H9 (cell line): ENCODE measurements around the gene ARNT2. TPM values are rescaled to one million over a fixed set of nuclear protein-coding genes. Genes with fewer than 3 reads are reported as not detected.

Experiments used
- DNase-seq: peaks from one replicate; pipeline ENCODE4 v3.0.0-alpha.2; 2017
- H2AFZ ChIP-seq: one replicate; pipeline ENCODE4 v1.6.1; 2013; ENCODE audit warnings: mild to moderate bottlenecking, low read length, control low read depth, moderate library complexity
- H2AK5ac ChIP-seq: 2 replicates; pipeline ENCODE4 v1.6.1; 2013; ENCODE audit warnings: low read length, control low read depth, mixed read lengths; ENCODE audit not compliant: insufficient read length
- H2BK120ac ChIP-seq: one replicate; pipeline ENCODE4 v1.6.1; 2013; ENCODE audit warnings: low read depth, mild to moderate bottlenecking, low read length, control low read depth, inconsistent platforms; ENCODE audit not compliant: poor library complexity, severe bottlenecking
- H2BK12ac ChIP-seq: 2 replicates; pipeline ENCODE4 v1.6.1; 2013; ENCODE audit warnings: low read length, control low read depth, mixed read lengths, low read depth; ENCODE audit not compliant: insufficient read length
- H2BK15ac ChIP-seq: 2 replicates; pipeline ENCODE4 v1.6.1; 2013; ENCODE audit warnings: low read depth, low read length, control low read depth
- H2BK20ac ChIP-seq: one replicate; pipeline ENCODE4 v1.6.1; 2013; ENCODE audit warnings: low read depth, mild to moderate bottlenecking, low read length, control low read depth, inconsistent platforms; ENCODE audit not compliant: poor library complexity, severe bottlenecking
- H2BK5ac ChIP-seq: 2 replicates; pipeline ENCODE4 v1.6.1; 2013; ENCODE audit warnings: low read length, control low read depth, mixed read lengths; ENCODE audit not compliant: insufficient read length
- H3K14ac ChIP-seq: 2 replicates; pipeline ENCODE4 v1.6.1; 2013; ENCODE audit warnings: low read length, control low read depth; ENCODE audit not compliant: insufficient read depth
- H3K18ac ChIP-seq: 2 replicates; pipeline ENCODE4 v1.6.1; 2013; ENCODE audit warnings: low read depth, mild to moderate bottlenecking, mixed read lengths, low read length, control low read depth; ENCODE audit not compliant: insufficient read length
- H3K23ac ChIP-seq: 2 replicates; pipeline ENCODE4 v1.6.1; 2013; ENCODE audit warnings: low read length, control low read depth, mixed read lengths, low read depth; ENCODE audit not compliant: insufficient read length
- H3K23me2 ChIP-seq: 2 replicates; pipeline ENCODE4 v1.6.1; 2013; ENCODE audit warnings: low read depth, mild to moderate bottlenecking, mixed read lengths, low read length, control low read depth; ENCODE audit not compliant: insufficient read length, poor library complexity, severe bottlenecking
- H3K27ac ChIP-seq: 2 replicates; pipeline ENCODE4 v1.5.1; 2013; ENCODE audit warnings: low read length, control low read depth, mixed read lengths, low read depth; ENCODE audit not compliant: insufficient read length
- H3K27me3 ChIP-seq: 2 replicates; pipeline ENCODE4 v1.6.1; 2013; ENCODE audit warnings: low read length, control low read depth, inconsistent platforms; ENCODE audit not compliant: insufficient read depth
- H3K4ac ChIP-seq: 2 replicates; pipeline ENCODE4 v1.6.1; 2013; ENCODE audit warnings: low read depth, mild to moderate bottlenecking, control low read depth, inconsistent platforms, low read length, moderate library complexity
- H3K4me1 ChIP-seq: 2 replicates; pipeline ENCODE4 v1.6.1; 2013; ENCODE audit warnings: low read length, control low read depth, inconsistent platforms; ENCODE audit not compliant: insufficient read depth
- H3K4me2 ChIP-seq: 2 replicates; pipeline ENCODE4 v1.6.1; 2013; ENCODE audit warnings: low read length, control low read depth, mixed read lengths; ENCODE audit not compliant: insufficient read length, insufficient read depth
- H3K56ac ChIP-seq: 2 replicates; pipeline ENCODE4 v1.6.1; 2013; ENCODE audit warnings: low read depth, mild to moderate bottlenecking, mixed read lengths, low read length, control low read depth; ENCODE audit not compliant: insufficient read length
- H3K79me1 ChIP-seq: 2 replicates; pipeline ENCODE4 v1.6.1; 2013; ENCODE audit warnings: low read depth, mild to moderate bottlenecking, moderate library complexity, low read length, control low read depth, inconsistent platforms; ENCODE audit not compliant: insufficient read depth, poor library complexity, severe bottlenecking
- H3K79me2 ChIP-seq: 2 replicates; pipeline ENCODE4 v1.6.1; 2013; ENCODE audit warnings: low read length, control low read depth, inconsistent platforms; ENCODE audit not compliant: insufficient read depth
- H3K9ac ChIP-seq: 2 replicates; pipeline ENCODE4 v1.6.1; 2013; ENCODE audit warnings: low read length, control low read depth, mixed read lengths; ENCODE audit not compliant: insufficient read length; ENCODE audit errors: extremely low read depth
- H3K9me3 ChIP-seq: one replicate; pipeline ENCODE4 v1.6.1; 2013; ENCODE audit warnings: low read depth, low read length, inconsistent platforms; ENCODE audit not compliant: control insufficient read depth
- H3T11ph ChIP-seq: one replicate; pipeline ENCODE4 v1.6.1; 2013; ENCODE audit warnings: mild to moderate bottlenecking, low read length, control low read depth, inconsistent platforms
- H4K20me1 ChIP-seq: one replicate; pipeline ENCODE4 v1.6.1; 2013; ENCODE audit not compliant: control insufficient read depth, insufficient read length, insufficient read depth
- H4K5ac ChIP-seq: 2 replicates; pipeline ENCODE4 v1.6.1; 2013; ENCODE audit warnings: low read depth, mild to moderate bottlenecking, mixed read lengths, low read length, control low read depth; ENCODE audit not compliant: insufficient read length
- H4K8ac ChIP-seq: replicated peaks from 2 replicates; pipeline ENCODE4 v1.6.1; 2013; ENCODE audit warnings: low read length, control low read depth, mixed read lengths, low read depth; ENCODE audit not compliant: insufficient read length
- H4K91ac ChIP-seq: 2 replicates; pipeline ENCODE4 v1.6.1; 2013; ENCODE audit warnings: low read depth, mild to moderate bottlenecking, moderate library complexity, mixed read lengths, low read length, control low read depth; ENCODE audit not compliant: insufficient read length
- H3K27ac Mint-ChIP-seq, 3 experiments: 2 replicates in 2 of 3; 3 replicates in 1 of 3; pipeline ENCODE4 v1.8.0; 2020 to 2021; ENCODE audit warnings: mixed read lengths in 3 of 3, mild to moderate bottlenecking in 1 of 3, moderate library complexity in 1 of 3
- H3K27me3 Mint-ChIP-seq: 2 replicates; pipeline ENCODE4 v1.8.0; 2021; ENCODE audit warnings: low read depth, mild to moderate bottlenecking, moderate library complexity, mixed read lengths
- H3K36me3 Mint-ChIP-seq, 3 experiments: 2 replicates in 2 of 3; 3 replicates in 1 of 3; pipeline ENCODE4 v1.8.0; 2020 to 2021; ENCODE audit warnings: low read depth in 3 of 3, mixed read lengths in 3 of 3; ENCODE audit not compliant: insufficient read depth in 1 of 3
- H3K4me1 Mint-ChIP-seq, 2 experiments: 2 replicates each; pipeline ENCODE4 v1.8.0; 2020; ENCODE audit warnings: mixed read lengths in 2 of 2
- H3K4me3 Mint-ChIP-seq, 2 experiments: 2 replicates in 1 of 2; 3 replicates in 1 of 2; pipeline ENCODE4 v1.8.0; 2020 to 2021; ENCODE audit warnings: mild to moderate bottlenecking in 2 of 2, mixed read lengths in 2 of 2, moderate library complexity in 1 of 2
- H3K9me3 Mint-ChIP-seq, 2 experiments: 2 replicates in 1 of 2; 3 replicates in 1 of 2; pipeline ENCODE4 v1.8.0; 2020; ENCODE audit warnings: mild to moderate bottlenecking in 2 of 2, mixed read lengths in 2 of 2, moderate library complexity in 1 of 2
- WGBS: extraction: QIAGEN DNeasy Blood & Tissue Kit; methylation state at CpG from one replicate; pipeline ENCODE4 v1.1.7; 2013; ENCODE audit warnings: missing lambda C conversion rate, low lambda C conversion rate, mixed read lengths; ENCODE audit not compliant: insufficient read length; ENCODE audit errors: extremely low coverage; 5-methylcytosine and 5-hydroxymethylcytosine counted together
- total RNA-seq: library from RNA; stranded (reverse); gene quantifications from 2 replicates; pipeline ENCODE4 v1.2.1, GENCODE V29; 2021
- TF ChIP-seq, protein P1 (sequence below): fragments of 200-600 bp; sonication (generic); conservative IDR thresholded peaks from 3 replicates; pipeline ENCODE4 v1.8.0; 2021; ENCODE audit warnings: antibody characterized with exemption, mild to moderate bottlenecking

The ARNT2 gene
- total RNA-seq, 1 experiment from 2014 or later, result 10.5 TPM

DNA sequence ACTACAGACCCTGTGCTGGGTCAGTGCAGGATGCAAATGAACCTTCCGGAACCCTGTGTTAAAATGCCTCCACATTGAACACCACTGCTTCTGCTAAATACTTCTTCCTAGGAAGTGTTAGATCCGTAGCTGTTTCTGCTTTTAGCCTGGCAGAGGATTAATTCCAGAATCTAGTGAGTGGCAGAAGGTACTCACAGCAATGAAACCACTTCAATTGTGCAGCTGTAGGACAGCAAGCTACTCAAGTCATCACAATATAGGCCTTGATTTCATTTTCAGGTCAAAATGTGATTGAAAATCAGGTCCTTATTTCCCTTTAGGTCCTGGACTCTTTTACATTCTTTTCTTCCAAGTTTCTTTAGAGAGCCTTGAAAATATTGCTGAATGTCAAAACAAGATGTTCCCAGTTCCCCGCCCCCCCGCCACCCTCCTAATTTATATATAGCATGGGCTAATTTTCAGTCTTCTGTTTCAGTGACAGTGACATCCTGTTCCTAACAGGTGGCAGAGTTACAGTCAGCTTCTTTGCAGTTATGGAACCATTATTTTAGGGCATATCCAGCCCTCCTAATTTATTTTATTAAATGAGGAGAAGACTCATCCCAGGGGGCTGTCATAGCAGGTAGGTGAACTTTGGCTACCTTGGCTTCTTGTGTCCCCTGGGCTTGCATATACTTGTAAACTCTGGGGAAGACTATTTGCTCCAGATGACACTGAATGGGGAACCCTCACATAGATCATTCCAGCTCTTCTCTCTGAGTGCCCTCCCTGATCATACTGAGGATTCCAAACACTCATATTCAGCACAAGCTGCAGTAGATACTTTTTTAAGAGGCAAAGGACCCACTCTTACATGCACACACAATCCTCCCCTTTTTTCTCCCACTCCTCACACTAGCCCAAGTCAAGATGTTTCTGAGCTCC is 28.0 kb upstream of the ARNT2 start:
- DNase-seq, result no peak
- H3K4me2 ChIP-seq, result no peak overlapping the region
- H3K9ac ChIP-seq, result no peak overlapping the region
- H2AK5ac ChIP-seq, result no peak overlapping the region
- Mint-ChIP-seq H3K9me3 (no peaks in the 10 kb centered on the region; a peak in 1 of 5 replicates), H3K4me3 (no peak overlapping the region), H3K36me3 (no peaks in the 10 kb centered on the region), H3K4me1 (no peaks in the 10 kb centered on the region), H3K27ac (no peak overlapping the region), H3K27me3 (peaks cover 7% of the 10 kb centered on the region; the same call in 1 of the 2 replicates)
- H3K23me2 ChIP-seq, result no peaks in the 10 kb centered on the region
- no peak overlapping the region for H2BK12ac ChIP-seq
- H3K79me2 ChIP-seq, result no peaks in the 10 kb centered on the region
- WGBS, result no CpG with 5 or more reads among the region's 4 CpGs
- no peak overlapping the region for H2BK5ac ChIP-seq
- TF ChIP-seq, protein P1, sequence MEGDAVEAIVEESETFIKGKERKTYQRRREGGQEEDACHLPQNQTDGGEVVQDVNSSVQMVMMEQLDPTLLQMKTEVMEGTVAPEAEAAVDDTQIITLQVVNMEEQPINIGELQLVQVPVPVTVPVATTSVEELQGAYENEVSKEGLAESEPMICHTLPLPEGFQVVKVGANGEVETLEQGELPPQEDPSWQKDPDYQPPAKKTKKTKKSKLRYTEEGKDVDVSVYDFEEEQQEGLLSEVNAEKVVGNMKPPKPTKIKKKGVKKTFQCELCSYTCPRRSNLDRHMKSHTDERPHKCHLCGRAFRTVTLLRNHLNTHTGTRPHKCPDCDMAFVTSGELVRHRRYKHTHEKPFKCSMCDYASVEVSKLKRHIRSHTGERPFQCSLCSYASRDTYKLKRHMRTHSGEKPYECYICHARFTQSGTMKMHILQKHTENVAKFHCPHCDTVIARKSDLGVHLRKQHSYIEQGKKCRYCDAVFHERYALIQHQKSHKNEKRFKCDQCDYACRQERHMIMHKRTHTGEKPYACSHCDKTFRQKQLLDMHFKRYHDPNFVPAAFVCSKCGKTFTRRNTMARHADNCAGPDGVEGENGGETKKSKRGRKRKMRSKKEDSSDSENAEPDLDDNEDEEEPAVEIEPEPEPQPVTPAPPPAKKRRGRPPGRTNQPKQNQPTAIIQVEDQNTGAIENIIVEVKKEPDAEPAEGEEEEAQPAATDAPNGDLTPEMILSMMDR, result no peak
- no peak overlapping the region for H3K14ac ChIP-seq
- H3K4me1 ChIP-seq, result no peaks in the 10 kb centered on the region
- no peak overlapping the region for H3K23ac ChIP-seq
- no peak overlapping the region for H2AFZ ChIP-seq
- no peaks in the 10 kb centered on the region for H3K27me3 ChIP-seq
- H3K27ac ChIP-seq, result no peak overlapping the region
- H2BK20ac ChIP-seq, result no peak overlapping the region
- H4K20me1 ChIP-seq, result no peaks in the 10 kb centered on the region
- H3K4ac ChIP-seq, result no peak overlapping the region
- no peak overlapping the region for H4K5ac ChIP-seq
- no peak overlapping the region for H3K18ac ChIP-seq
- no peaks in the 10 kb centered on the region for H3K79me1 ChIP-seq
- no peak overlapping the region for H3T11ph ChIP-seq
- no peaks in the 10 kb centered on the region for H3K9me3 ChIP-seq
- H2BK120ac ChIP-seq, result no peak overlapping the region
- no peak overlapping the region for H4K8ac ChIP-seq
- H4K91ac ChIP-seq, result no peak overlapping the region
- no peak overlapping the region for H2BK15ac ChIP-seq
- no peak overlapping the region for H3K56ac ChIP-seq
